Muscle layer of colon (tissue), 2 donors: ENCODE results near the gene CKAP5.
"Not testable (repeated sequence)": the region's sequence is repeated elsewhere in the genome, so short reads cannot be mapped to it uniquely, and the experiment has no call there.

Experiments used
- H3K27ac ChIP-seq: one replicate; pipeline ENCODE4 v1.7.0; 2013; ENCODE audit warnings: low read depth, mild to moderate bottlenecking, low read length, moderate library complexity
- H3K27me3 ChIP-seq, 2 donors: one replicate each; pipeline ENCODE4 v1.7.0; 2013; ENCODE audit warnings: low read length in 2 of 2, mild to moderate bottlenecking in 2 of 2; ENCODE audit not compliant: insufficient read depth in 2 of 2, control insufficient read depth in 1 of 2
- H3K36me3 ChIP-seq: one replicate; pipeline ENCODE4 v1.7.0; 2013; ENCODE audit warnings: mild to moderate bottlenecking, low read length; ENCODE audit not compliant: insufficient read depth
- H3K4me1 ChIP-seq: one replicate; pipeline ENCODE4 v1.7.0; 2013; ENCODE audit warnings: mild to moderate bottlenecking, low read length; ENCODE audit not compliant: insufficient read depth
- H3K4me3 ChIP-seq, 2 donors: one replicate each; pipeline ENCODE4 v1.7.0; 2013; ENCODE audit warnings: low read length in 2 of 2, low read depth in 1 of 2, mild to moderate bottlenecking in 1 of 2, moderate library complexity in 1 of 2
- H3K9ac ChIP-seq: one replicate; pipeline ENCODE4 v1.7.0; 2013; ENCODE audit warnings: low read length
- H3K9me3 ChIP-seq: one replicate; pipeline ENCODE4 v1.7.0; 2013; ENCODE audit warnings: mild to moderate bottlenecking, low read length
- donor health status: abdominal sarcoma.
- donor health status: Adenocarcinoma of cecum.

Gene CKAP5

GRCh38 chr11:46723359-46723680, 122.8 kb downstream of the CKAP5 start:
- no peaks in the 10 kb centered on the region for H3K4me1 ChIP-seq
- H3K27me3 ChIP-seq, result no peaks in the 10 kb centered on the region
- no peak overlapping the region for H3K4me3 ChIP-seq
- H3K9ac ChIP-seq, result no peak overlapping the region
- H3K9me3 ChIP-seq, result no peaks in the 10 kb centered on the region
- no peaks in the 10 kb centered on the region for H3K36me3 ChIP-seq
- H3K27ac ChIP-seq, result no peak overlapping the region

DNA sequence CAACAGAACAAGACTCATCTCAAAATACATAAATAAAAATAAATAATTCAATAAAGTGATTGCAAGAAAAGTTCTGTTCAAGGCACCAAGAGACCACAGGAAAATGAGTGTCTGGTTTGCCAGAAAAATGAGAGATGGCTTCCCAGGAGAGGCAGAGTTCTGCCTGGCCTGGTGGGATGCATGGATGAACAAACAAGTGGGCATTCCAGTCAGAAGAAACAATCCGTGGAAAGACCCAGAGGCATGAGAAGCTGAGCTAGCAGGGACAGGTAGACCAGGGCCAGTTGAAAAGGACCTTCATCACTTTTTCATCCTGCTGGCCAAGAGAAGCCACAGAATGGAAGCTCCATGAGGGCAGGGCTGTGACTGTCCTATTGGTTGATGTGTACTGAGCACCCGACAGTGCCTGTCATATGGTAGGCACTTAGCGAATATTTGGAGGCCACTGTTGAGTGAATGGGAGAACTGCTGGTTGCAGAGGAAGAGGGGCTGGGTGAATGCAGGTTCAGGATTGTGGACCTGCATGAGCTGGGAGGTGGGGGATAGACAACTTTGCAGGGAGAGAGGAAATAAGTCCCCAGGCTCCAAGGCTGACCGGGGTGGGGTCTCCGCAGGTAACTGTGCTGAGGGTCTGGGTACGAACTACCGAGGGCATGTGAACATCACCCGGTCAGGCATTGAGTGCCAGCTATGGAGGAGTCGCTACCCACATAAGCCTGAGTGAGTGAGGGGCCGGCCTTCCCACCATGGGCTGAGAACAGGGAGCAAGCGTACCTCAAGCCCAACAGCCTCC, 123.3 kb downstream of the CKAP5 start:
- Histone ChIP-seq H3K36me3 (no peaks in the 10 kb centered on the region), H3K27ac (no peak overlapping the region), H3K4me1 (no peaks in the 10 kb centered on the region), H3K4me3 (no peak overlapping the region), H3K9ac (no peak overlapping the region), H3K27me3 (no peaks in the 10 kb centered on the region), H3K9me3 (no peaks in the 10 kb centered on the region)

GRCh38 chr11:46721286-46721685, 124.8 kb downstream of the CKAP5 start:
- no peak overlapping the region for H3K9ac ChIP-seq
- no peaks in the 10 kb centered on the region for H3K9me3 ChIP-seq
- H3K36me3 ChIP-seq, result no peaks in the 10 kb centered on the region
- no peaks in the 10 kb centered on the region for H3K27me3 ChIP-seq
- no peak overlapping the region for H3K27ac ChIP-seq
- no peak overlapping the region for H3K4me3 ChIP-seq
- no peaks in the 10 kb centered on the region for H3K4me1 ChIP-seq

- Histone ChIP-seq H3K27ac (no peak overlapping the region), H3K27me3 (no peaks in the 10 kb centered on the region), H3K9ac (no peak overlapping the region), H3K36me3 (no peaks in the 10 kb centered on the region), H3K4me3 (no peak overlapping the region), H3K4me1 (no peaks in the 10 kb centered on the region), H3K9me3 (no peaks in the 10 kb centered on the region)
Observed at GRCh38 chr11:46719543-46720218, 126.4 kb downstream of the CKAP5 start.

DNA sequence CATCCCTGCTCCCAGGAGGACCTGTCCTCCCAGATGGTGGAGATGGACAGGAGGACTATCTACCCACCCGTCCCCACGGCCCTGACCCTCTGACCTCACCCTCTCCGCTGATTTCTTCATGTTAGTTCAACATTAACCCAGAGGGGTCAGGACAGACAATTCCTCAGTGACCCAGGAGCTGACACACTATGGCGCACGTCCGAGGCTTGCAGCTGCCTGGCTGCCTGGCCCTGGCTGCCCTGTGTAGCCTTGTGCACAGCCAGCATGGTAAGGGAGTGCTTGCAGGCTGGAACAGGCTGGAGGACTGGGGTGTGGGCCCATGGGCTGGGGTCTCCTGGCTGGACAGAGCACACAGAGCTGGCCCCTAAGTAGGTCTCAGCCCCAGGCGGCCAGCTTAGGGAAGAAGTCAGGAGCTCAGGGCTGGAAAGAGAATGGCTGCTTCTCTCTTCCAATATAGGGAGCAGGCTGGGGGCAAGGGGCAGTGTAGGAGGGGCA, 127.0 kb downstream of the CKAP5 start, which contains the start of gene F2:
Gene F2 (plus strand): TSS at position 166 of the 495 bp plus-strand sequence. CDS start 23 bp downstream, at position 189.
- no peaks in the 10 kb centered on the region for H3K36me3 ChIP-seq
- no peaks in the 10 kb centered on the region for H3K9me3 ChIP-seq
- H3K9ac ChIP-seq, result no peak within 1 kb of the TSS
- no peaks in the 10 kb centered on the region for H3K4me1 ChIP-seq
- H3K27me3 ChIP-seq, result no peaks in the 10 kb centered on the region
- H3K4me3 ChIP-seq, result no peak within 1 kb of the TSS
- no peak within 1 kb of the TSS for H3K27ac ChIP-seq

- no peaks in the 10 kb centered on the region for H3K27me3 ChIP-seq
- no peaks in the 10 kb centered on the region for H3K9me3 ChIP-seq
- no peak overlapping the region for H3K9ac ChIP-seq
- no peaks in the 10 kb centered on the region for H3K36me3 ChIP-seq
- no peak overlapping the region for H3K4me3 ChIP-seq
- H3K27ac ChIP-seq, result no peak overlapping the region
- no peaks in the 10 kb centered on the region for H3K4me1 ChIP-seq
Observed at GRCh38 chr11:46718155-46719019, 127.7 kb downstream of the CKAP5 start.

DNA sequence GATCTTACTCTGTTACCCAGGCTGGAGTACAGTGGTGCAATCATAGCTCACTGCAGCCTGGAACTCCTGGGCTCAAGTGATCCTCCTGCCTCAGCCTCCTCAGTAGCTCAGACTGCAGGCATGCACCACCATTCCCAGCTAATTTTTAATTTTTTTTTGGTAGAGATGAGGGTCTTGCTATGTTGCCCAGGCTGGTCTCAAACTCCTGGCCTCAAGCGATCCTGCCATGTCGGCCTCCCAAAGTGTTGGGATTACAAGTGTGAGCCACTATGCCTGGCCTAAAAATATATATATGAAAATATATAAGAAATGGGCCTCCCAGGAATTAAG, 128.3 kb downstream of the CKAP5 start:
- not testable (repeated sequence) for H3K9ac ChIP-seq, H3K36me3 ChIP-seq, H3K27ac ChIP-seq, H3K4me1 ChIP-seq, H3K9me3 ChIP-seq, H3K27me3 ChIP-seq, H3K4me3 ChIP-seq

DNA sequence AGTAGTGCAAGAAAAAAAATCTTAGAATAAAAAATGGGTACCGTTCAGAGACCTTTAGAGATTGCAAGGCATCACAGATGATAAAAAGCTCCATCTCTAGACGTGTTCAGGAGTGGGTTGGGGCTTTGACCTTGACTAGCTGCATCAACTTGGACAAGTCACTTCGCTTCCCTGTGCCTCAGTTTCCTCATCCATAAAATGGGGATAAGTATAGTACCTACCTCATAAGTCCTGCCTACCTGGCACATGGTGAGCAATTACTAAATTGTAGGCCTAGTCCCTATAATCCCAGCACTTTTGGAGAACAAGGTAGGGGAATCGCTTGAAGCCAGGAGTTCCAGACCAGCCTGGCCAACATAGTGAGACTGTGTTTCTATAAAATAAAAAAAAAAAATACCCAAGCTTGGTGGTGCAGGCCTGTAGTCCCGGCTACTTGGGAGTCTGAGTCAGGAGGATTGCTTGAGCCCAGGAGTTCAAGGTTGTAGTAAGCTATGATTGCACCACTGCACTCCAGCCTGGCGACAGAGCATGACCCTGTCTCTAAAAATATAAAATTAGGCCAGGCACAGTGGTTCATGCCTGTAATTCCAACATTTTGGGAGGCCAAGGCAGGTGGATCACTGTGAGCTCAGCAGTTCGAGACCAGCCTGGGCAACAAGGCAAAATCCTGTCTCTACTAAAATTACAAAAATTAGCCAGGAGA, 133.1 kb downstream of the CKAP5 start:
- Histone ChIP-seq H3K9me3 (no peaks in the 10 kb centered on the region), H3K27ac (no peak overlapping the region), H3K4me3 (no peak overlapping the region), H3K4me1 (peaks cover 4% of the 10 kb centered on the region), H3K9ac (no peak overlapping the region), H3K36me3 (no peaks in the 10 kb centered on the region), H3K27me3 (no peaks in the 10 kb centered on the region)

DNA sequence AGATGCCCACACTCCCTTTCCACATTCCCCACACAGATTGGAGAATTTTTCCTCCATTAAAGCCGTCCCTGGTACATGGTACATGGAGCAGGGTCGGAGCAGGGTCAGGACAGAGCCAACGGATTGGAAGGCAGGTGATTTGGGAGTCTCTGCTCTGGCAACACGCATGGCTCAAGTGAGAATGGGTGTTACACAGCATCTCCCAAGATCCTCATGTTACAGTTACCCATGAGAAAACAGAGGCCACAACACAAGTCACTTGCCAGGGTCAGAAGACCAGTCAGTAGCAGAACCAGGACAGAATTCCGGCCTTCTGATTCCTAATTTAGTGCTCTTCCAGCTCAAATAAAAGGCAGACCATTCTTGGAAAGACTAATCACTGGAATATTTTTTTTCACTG, 134.8 kb downstream of the CKAP5 start:
- Histone ChIP-seq H3K9me3 (no peaks in the 10 kb centered on the region), H3K9ac (no peak overlapping the region), H3K4me1 (peaks cover 4% of the 10 kb centered on the region), H3K4me3 (no peak overlapping the region), H3K27me3 (no peaks in the 10 kb centered on the region), H3K36me3 (peaks cover 9% of the 10 kb centered on the region), H3K27ac (no peak overlapping the region)

DNA sequence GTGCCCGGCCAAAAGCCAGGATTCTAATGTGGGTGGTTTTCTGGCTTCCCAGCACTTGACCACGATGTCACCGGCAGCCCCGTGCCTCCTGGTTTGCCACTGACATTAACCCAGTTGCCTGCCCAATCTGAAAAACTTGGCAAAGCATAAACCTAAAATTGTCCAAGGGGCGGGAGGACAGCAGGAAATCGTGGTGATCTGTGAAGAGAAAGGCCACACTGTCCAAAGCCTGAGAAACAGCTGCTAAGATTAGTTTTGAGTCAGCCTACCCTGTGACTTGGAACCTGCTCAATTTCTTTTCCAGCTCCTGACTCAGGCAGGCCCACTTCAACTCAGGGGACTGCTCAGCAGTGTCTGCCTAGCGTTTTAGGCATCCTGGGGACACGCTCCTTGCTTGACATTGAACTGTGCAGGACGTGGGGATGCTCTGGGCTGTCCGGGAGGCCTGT, 135.2 kb downstream of the CKAP5 start:
- Histone ChIP-seq H3K9ac (no peak overlapping the region), H3K9me3 (no peaks in the 10 kb centered on the region), H3K4me1 (peaks cover 4% of the 10 kb centered on the region), H3K4me3 (no peak overlapping the region), H3K36me3 (peaks cover 11% of the 10 kb centered on the region), H3K27me3 (no peaks in the 10 kb centered on the region), H3K27ac (no peak overlapping the region)

DNA sequence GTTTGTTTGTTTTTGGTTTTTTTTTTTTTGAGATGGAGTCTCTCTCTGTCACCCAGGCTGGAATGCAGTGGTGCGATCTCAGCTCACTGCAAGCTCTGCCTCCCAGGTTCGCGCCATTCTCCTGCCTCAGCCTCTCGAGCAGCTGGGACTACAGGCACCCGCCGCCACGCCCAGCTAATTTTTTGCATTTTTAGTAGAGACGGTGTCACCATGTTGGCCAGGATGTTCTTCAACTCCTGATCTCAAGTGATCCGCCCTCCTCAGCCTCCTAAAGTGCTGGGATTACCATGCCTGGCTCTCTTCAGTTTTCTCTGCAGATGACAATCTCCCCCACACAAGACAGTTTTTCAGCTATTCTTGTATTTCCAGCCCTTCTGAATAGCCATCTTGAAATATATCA, 136.7 kb downstream of the CKAP5 start:
- H3K36me3 ChIP-seq, result peaks cover 23% of the 10 kb centered on the region
- H3K27ac ChIP-seq, H3K9me3 ChIP-seq, H3K4me3 ChIP-seq, H3K9ac ChIP-seq, H3K4me1 ChIP-seq, H3K27me3 ChIP-seq: not testable (repeated sequence)
